ENCODE results near the gene ARIH2.
A peak's percentile ranks its signal among the peaks of the same experiment; 100 is the strongest.
"Not testable (repeated sequence)": the region's sequence is repeated elsewhere in the genome, so short reads cannot be mapped to it uniquely, and the experiment has no call there.

Gene ARIH2

DNA sequence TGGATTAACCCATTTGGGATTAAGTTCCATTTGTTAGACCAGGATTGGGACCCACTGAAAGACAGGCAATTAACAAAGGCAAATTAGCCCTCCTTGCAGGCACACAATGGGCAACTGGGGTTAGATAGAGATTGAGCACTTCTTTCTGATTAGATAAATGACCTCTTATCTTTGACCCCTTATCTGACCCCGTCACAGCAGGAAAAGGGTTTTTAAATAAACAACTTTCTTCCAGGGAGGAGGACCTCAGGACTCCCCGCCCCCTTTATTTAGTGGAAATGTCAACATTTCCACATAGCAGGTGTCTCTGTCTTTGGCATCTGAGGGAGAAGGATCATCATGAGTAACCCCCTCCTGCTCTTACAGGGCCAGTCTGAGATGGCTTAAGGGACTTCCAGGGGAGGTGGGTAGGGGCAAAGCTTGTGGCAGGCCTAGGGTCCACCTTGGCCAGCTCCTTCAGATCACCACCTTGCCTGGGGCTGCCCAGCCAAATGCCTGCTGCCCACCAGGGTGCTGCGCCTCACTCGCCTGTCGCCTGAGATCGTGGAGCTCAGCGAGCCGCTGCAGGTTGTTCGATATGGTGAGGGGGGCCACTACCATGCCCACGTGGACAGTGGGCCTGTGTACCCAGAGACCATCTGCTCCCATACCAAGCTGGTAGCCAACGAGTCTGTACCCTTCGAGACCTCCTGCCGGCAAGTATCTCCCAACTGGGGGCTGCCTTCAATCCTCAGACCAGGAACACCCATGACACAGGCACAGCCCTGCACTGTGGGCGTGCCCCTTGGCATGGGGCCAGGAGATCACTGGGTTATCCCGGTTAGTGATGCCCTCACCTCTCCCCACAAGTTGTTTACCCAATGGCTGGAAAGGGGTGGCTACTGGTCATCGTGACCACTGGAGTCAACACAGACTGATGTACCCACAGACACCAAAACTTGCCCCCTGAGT, 86.0 kb downstream of the ARIH2 start:
- DNase-seq = no peak

- DNase-seq = no peak
Observed at GRCh38 chr3:49005303-49005680, 86.7 kb downstream of the ARIH2 start.

GRCh38 chr3:49005998-49006397, 87.4 kb downstream of the ARIH2 start:
- DNase-seq = no peak

- peak; percentile 34 for DNase-seq
Observed at GRCh38 chr3:49006408-49007067, 87.9 kb downstream of the ARIH2 start.

GRCh38 chr3:49007068-49007770, 88.6 kb downstream of the ARIH2 start, which contains the start of gene WDR6:
TSS of gene WDR6 (plus strand) at chr3:49007391. CDS start at chr3:49007432, 41 bp downstream.
- DNase-seq = peak; percentile 98

DNA sequence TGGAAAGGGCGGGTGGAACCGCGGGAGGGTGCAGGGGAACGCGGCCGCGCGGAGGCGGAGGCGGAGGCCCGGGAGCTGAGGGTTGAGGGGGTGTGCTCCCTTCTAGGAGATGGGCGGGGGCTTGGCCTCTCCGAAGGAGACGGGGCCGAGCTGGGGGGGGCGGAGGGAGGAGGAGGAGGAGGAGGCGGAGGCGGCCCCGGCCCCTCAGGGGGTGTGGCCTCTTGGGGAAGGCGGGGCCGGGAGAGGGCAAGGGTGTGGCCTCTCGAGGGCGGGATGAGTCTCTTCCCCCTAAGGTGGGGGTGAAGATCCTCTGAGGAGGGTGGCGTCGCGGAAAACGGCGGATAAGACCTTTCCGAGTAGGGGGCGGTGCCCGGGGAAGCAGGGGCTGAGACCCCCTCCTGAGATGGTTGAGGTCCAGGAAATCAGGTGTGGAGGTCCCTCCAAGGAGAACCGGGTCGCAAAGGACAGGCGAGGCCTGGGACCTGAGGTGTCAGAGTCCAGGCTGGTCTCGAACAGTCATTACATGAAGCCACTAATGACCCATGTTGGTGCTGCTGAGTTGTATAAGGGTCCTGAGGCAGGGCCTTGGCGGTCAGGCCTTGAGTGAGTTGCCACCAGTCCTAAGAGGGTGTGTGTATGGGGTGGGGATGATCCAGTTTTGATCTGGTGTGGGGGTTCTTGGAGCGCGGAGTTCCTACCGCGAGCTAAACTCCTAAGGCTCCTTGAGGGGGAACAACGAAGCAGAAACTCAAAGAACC, 89.3 kb downstream of the ARIH2 start:
- peak; percentile 93 for DNase-seq

- DNase-seq = not testable (repeated sequence)
Observed at GRCh38 chr3:49008627-49009026, 90.0 kb downstream of the ARIH2 start.

- no peak for DNase-seq
Observed at GRCh38 chr3:49009396-49009795, 90.8 kb downstream of the ARIH2 start.

DNA sequence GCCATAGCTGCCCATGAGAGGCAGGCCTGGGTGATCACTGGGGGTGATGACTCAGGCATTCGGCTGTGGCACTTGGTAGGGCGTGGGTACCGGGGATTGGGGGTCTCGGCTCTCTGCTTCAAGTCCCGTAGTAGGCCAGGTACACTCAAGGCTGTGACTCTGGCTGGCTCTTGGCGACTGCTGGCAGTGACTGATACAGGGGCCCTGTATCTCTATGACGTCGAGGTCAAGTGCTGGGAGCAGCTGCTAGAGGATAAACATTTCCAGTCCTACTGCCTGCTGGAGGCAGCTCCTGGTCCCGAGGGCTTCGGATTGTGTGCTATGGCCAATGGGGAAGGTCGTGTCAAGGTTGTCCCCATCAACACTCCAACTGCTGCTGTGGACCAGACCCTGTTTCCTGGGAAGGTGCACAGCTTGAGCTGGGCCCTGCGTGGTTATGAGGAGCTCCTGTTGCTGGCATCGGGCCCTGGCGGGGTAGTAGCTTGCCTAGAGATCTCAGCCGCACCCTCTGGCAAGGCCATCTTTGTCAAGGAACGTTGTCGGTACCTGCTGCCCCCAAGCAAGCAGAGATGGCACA, 93.9 kb downstream of the ARIH2 start:
- DNase-seq = no peak

- no peak for DNase-seq
Observed at GRCh38 chr3:49013113-49013737, 94.6 kb downstream of the ARIH2 start.

DNA sequence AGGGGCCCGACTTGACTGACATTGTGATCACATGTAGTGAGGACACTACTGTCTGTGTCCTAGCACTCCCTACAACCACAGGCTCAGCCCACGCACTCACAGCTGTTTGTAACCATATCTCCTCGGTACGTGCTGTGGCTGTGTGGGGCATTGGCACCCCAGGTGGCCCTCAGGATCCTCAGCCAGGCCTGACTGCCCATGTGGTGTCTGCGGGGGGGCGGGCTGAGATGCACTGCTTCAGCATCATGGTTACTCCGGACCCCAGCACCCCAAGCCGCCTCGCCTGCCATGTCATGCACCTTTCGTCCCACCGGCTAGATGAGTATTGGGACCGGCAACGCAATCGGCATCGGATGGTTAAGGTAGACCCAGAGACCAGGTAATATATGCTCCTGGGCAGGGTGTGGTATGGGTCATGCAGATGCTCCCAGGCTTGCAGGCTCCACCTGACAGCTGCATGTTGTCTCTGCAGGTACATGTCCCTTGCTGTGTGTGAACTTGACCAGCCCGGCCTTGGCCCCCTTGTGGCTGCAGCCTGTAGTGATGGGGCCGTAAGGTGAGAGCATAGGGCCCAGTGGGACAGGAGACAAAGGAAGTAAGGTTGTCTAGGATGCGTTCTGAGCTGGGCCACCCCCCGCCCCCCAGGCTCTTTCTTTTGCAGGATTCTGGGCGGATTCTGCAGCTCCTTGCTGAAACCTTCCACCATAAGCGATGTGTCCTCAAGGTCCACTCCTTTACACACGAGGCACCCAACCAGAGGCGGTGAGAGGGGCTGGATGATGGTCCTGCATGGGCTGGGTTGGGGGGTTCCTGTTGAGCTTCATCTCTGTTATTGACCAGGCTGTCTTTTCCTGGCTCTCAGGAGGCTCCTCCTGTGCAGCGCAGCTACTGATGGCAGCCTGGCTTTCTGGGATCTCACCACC, 95.4 kb downstream of the ARIH2 start:
- DNase-seq = peak; percentile 67

GRCh38 chr3:49015072-49015471, 96.4 kb downstream of the ARIH2 start:
- no peak for DNase-seq

GRCh38 chr3:49015765-49016164, 97.1 kb downstream of the ARIH2 start:
- DNase-seq = no peak

GRCh38 chr3:49016414-49017228, 98.0 kb downstream of the ARIH2 start:
- DNase-seq = no peak

GRCh38 chr3:49017229-49017970, 98.8 kb downstream of the ARIH2 start:
- DNase-seq = no peak

GRCh38 chr3:49017971-49018706, 99.5 kb downstream of the ARIH2 start, which contains the start of gene DALRD3:
TSS of gene DALRD3 (minus strand) at chr3:49018580. CDS start at chr3:49018564, 16 bp downstream.
- peak; percentile 60 for DNase-seq

GRCh38 chr3:49018707-49019006, 100.0 kb downstream of the ARIH2 start:
- no peak for DNase-seq

DNA sequence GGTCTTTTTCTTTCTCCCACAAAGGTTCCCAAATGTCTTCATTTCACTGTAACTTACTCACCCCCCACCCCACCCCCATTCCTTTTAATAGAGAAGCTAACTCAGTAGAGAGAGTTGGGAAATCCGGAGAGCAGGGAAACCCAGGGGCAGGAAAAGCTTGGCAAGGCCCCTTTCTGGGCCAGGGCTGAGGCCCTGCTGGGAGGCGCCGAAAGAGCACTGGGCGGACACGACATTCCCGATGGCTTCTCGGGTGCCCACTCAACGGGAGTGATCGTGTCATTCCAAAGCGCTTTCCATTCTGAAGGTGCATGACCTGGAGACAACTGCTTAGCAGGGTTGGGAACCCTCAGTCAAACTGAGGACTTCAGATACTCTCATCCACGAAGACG, 101.3 kb downstream of the ARIH2 start:
- no peak for DNase-seq
